Left ventricle myocardium superior (tissue), 1 donor: ENCODE results near the gene RNU6-8. TPM values are rescaled to one million over a fixed set of nuclear protein-coding genes. Genes with fewer than 3 reads are reported as not detected.

Experiments
- ATAC-seq: fragments of 200-7000 bp; cut with Tn5 transposase; one replicate; pipeline ENCODE4 v1.9.1; 2020; ENCODE audit warnings: mild to moderate bottlenecking, moderate library complexity
- DNase-seq: peaks from one replicate; pipeline ENCODE4 v3.0.0-alpha.2; 2020
- intact Hi-C: fragments of 100-400 bp; cut with micrococcal nuclease; formaldehyde crosslinking; loops from one replicate; pipeline ENCODE4 v1.11.0; 2022
- long read RNA-seq: library from polyadenylated mRNA; unstranded; transcript quantifications from one replicate; pipeline ENCODE4 v2.0.0, GENCODE V29; 2021
- total RNA-seq: library from RNA; stranded (reverse); fragmentation: NEBNext Ultra II Directional; extraction: Animal tissue kit (Norgen Biotek cat#: 25700); gene quantifications from one replicate; pipeline ENCODE4 v1.2.1, GENCODE V29; 2021
- donor health status: DM: no; HTN: yes; CAD: no; lungs with severe emphysema.

Gene RNU6-8
- total RNA-seq: not detected
- long read RNA-seq: 0 reads

DNA sequence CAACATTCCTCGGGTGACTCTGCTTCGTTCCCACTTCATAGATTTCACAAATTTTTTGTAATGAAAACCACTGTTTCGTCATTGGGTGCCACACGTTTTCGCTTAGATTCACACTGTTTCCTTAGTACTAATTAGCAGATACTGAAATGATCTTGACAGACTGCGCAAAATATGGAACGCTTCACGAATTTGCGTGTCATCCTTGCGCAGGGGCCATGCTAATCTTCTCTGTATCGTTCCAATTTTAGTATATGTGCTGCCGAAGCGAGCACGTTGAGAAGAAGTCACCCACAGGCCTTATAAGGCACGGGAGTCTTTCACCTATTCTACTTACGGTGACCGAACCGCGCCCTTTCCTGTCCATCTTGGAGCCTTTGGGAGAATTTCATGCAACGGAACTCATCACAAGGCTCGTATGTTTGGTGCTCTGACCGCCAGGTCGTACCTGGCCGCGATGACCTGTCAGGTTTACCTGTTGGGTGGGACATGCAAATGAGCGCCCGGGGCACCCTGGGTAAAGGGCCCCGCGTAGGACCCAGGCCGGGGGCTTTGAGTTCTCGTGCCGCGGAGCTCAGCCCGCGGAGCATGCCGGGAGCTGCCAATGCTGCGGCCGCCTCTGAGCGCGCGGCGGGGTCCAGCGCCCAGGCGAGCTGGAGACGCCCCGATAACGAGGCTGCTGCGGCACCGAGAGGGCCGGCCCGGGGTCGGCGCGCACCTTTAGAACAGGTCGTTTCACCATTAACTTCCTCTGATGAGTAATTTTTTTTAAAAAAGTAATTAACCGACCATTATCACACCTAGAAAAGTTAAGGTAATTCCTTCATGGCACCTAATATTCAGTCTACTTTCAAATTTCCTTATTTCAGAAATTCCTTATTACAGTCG lies at the start of gene RNU6-8:
RNU6-8 (minus strand) TSS at position 272 of the 885 bp plus-strand sequence.
- intact Hi-C loops: loop anchor here (10.0 kb wide), 1 partner anchor 118 kb away; no protein-coding TSS in a partner anchor
- ATAC-seq: peak; percentile 92
- peak; percentile 93 for DNase-seq

DNA sequence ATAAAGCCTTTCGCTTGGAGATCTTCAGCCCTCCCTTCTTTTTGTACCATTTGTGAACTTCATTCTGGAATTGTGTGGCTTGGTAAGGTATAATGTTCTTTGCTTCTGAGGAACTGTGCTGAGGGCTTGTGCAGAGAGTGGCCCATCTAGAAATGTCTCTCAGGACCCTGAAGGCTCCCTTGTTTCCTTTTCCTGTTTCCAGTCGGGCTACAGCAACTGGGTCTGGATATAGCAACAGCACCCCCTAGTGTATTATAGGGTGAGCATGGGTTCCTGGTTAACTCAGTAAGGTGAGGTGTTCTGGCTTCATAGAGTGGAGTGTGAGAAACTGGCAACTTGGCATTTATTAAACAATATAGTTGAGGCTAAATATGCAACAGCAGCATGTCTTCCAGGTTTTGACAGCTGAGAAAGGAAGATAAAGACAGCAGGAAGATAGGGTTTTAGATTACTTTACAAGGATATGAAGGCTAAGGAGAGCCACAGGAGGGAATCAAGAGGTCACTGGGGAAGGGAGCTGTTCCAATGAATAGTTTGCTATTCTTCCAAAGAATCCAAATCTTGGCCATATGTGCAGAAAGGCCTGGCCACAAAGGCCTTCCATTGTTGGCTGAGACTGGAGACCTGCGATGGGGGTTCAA lies 49.1 kb upstream of the RNU6-8 start:
- DNase-seq (no peak), ATAC-seq (peak; percentile 82)
- intact Hi-C loops: loop anchor here (5.0 to 10.0 kb wide), 4 partner anchors 180 to 740 kb away; no protein-coding TSS in a partner anchor

DNA sequence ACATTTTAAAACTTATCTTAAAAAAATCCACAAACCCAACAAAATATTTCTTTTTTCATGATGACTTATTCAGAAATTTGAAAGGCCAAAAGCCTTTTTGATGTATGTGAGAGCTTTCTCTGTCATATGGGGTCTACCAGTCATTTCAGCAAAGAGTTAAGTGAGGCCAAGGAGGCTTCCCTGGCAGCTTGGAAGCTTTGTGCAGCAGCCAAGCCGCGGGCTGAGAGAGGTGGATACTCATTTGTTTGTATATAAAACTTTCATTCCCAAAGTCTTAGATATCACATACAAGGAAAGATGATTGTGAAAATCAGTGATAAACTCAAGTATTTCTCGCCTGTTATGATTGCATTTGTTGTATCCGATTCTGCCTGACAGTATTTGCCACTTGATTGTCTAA lies 48.5 kb upstream of the RNU6-8 start:
- no peak for ATAC-seq
- no peak for DNase-seq
- intact Hi-C loops: loop anchor here (5.0 to 10.0 kb wide), 4 partner anchors 179 to 739 kb away; no protein-coding TSS in a partner anchor

DNA sequence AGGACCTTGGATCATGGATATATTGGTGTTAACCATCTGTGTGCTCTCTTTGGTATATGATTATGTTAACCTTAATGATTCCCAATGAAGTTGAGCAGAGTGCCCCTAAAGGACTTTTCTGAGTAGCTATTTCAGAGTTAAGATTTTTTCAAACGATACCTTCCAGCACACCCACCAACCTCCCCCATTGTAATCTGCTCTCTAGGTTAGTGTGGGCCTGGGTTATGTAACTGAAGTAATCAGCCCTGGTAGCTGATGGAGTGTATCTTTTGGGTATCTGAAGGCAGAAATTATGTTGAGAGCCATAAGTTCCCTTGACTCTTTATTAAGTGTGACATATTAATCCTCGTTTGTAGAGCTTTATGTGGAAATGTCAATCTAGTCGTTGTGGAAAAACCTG lies 47.6 kb upstream of the RNU6-8 start:
- intact Hi-C loops: loop anchor here (5.0 to 10.0 kb wide), 4 partner anchors 178 to 738 kb away; no protein-coding TSS in a partner anchor
- ATAC-seq (no peak), DNase-seq (no peak)

DNA sequence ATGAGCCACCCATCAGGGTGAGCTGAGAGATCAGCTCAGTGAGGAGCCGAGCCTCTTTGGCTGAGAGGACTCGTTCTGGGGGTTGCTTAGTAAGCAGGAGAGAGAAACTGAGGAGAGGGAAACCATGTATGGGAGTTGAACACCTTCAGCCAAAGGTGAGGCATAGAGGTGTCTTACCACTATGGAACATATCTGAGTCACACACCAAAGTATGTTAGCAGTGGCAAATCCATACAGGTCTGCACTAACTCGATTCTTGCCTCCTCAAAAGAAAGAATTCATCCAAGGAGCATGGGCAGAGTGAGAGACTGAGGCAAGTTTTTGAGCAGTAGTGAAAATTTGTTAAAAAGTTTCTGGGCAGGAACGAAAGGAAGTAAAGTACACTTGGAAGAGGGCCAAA lies 46.7 kb upstream of the RNU6-8 start:
- DNase-seq (no peak), ATAC-seq (no peak)
- intact Hi-C loops: loop anchor here (5.0 to 10.0 kb wide), 4 partner anchors 177 to 737 kb away; no protein-coding TSS in a partner anchor

DNA sequence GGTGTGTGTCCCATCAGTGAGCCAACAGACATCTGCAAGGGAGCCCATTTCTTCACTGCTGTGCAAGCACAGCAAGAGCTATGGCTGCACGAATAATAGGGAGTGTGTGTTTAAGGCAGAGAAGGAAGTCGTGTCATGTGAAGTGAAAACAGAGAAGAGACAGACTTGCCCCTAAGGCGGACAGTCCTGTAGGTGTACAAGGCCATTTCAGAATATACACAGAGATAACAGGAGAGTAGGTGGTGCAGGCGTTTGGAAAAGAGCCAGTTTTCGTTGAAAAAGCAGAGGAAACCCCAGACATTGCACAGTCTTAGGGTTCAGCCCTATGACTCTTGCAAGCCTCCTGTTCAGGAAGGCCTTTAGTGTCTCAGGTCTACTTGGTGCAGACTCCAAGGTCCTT lies 46.3 kb upstream of the RNU6-8 start:
- ATAC-seq (no peak), DNase-seq (no peak)
- intact Hi-C loops: no loop called here

DNA sequence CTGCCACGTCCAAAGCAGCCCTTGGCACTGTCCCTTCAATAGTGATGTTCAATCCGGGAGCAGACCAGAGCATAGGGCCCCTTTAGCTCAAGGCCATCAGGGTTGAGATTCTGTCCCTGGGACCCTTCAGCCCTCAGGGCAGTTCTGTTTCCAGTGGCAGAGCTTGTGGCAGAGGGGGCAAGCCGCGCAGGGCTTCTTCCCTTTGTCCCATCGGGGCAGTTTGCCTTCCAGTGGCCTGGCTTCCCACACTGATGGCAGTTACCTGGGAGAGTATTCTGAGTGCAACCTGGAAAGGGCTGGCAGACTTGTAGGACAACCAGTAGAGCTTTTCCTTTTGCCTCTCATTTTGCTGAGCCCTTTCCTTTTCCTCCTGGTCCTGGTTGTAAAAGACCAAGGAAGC lies 43.7 kb upstream of the RNU6-8 start:
- DNase-seq (no peak), ATAC-seq (no peak)
- intact Hi-C loops: no loop called here

DNA sequence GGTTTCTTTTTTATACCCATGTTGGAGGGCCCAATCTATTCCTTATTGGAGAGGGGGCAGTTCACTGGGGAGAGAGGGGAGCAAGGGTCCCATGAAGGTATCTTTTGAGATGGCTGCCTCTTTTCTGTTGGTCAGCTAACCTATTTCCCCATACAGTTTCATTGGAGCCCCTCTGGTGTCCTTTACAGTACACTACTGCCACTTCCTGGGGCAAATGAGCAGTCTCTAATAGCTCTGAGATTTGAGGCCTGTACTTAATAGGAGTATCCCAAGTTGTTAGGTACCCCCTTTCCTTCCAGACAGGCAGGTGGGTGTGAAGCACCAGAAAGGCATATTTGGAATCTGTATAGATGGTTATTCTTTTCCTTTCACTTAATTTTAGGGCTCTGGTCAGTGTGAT lies 41.3 kb upstream of the RNU6-8 start:
- ATAC-seq: peak; percentile 55
- intact Hi-C loops: no loop called here

DNA sequence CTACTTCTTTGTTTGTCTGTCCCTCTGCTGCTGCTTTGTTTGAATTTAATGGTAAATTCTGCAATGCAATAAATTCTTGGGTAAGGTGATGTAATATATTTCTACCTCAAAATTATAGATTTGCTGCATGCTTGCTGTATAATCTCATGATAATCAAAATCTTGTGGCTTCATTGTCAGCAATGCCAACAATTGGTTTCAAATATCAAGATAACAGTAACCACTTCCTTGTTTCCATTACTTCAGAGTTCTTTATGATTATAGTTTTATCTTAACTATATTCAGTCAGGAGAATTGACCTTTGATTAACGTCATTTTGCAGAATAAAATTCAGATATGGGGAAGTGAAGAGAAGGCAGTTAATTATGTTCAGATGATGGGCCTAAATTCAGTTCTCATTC lies 30.2 kb upstream of the RNU6-8 start:
- no peak for DNase-seq
- intact Hi-C loops: no loop called here
- ATAC-seq: no peak

More for the DNA sequence above, 41.3 kb upstream of the RNU6-8 start:
- DNase-seq: no peak

DNA sequence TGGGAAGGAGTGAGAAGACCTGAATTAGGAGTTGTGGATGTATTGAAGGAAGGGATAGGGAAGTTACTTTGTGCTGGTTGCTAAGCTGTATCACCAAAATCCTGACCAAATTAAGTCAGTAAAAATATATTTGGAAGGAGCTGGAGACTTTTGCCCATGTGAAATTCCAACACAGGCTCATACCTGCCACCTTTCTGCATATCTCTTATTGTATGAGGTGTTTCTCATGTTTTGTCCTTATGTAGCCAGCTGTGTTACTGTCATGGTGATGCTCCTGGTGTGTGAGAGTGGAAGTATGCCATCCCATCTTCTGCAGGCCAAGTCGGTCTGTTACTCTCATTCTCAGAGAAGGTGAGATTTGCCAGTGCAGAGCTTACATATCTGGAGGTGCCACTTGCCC lies 29.4 kb upstream of the RNU6-8 start:
- intact Hi-C loops: no loop called here
- ATAC-seq (no peak), DNase-seq (no peak)

DNA sequence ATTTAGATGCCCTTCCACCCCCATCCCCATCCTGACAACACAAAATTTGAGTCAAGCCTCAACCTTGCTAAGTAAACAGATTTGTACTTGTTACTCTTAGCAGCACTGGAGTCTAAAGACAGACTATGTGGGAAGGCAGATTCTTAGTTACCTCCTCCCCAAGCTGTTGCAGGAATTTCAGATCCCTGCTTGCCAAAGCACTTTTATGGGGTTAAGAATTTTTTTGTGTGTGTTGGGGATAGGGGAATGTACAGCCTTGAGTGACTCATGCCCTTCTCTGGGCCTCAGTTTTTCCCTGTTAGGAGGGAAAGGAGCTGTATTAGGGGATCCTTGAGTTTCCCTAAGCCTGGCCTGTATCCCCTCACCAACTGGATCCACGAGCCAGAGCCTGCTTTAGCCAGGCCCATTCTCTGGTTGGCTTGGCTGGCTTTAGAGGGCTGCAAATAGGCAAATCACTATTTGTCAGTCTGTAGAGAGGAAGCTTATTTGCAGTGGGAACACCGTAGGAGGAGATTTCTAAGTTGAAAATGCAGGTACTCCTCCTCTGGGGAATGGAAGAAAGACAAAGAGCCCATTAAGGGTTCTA lies 27.7 kb upstream of the RNU6-8 start:
- intact Hi-C loops: no loop called here
- no peak for DNase-seq

DNA sequence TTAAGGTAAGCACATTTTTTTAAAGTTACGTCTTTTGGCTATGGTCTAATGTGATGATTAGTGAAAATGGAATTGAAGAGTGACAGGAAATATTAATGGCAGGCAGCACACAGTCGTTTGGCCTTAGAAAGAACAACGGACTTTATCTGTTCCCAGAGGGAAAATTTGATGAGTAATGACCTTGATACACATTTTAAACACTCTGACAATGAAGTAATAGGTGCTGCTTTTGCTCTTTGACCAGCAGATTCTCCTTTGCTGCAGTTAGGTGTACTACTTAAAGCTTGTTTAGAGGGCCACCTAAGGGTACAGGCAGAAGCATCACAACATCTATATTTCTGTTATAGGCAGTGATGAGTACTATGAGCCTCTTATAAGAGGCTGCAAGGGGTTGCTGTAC lies 27.1 kb upstream of the RNU6-8 start:
- intact Hi-C loops: no loop called here
- ATAC-seq (peak; percentile 79), DNase-seq (no peak)

More for the DNA sequence above, 27.7 kb upstream of the RNU6-8 start:
- ATAC-seq: peak; percentile 54

DNA sequence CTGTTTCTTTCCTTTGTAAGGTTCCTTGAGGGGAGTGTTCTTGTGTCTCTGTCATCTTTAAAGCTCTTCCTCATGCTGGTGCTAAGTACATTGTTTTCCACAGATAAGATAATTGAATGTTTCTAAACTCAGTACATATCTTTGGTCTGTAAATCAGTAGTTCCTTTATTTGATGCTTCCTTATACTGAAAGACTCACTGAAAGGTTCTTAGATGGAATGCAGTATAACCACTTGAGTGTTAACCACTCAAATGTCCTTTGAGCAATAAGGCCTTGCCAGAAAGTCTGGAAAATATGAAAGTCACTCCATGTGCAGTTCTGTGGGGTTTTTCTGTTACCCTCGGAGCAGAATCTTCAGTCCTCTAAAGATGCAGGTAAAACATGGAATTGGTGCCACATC lies 23.0 kb upstream of the RNU6-8 start:
- DNase-seq (no peak), ATAC-seq (no peak)

DNA sequence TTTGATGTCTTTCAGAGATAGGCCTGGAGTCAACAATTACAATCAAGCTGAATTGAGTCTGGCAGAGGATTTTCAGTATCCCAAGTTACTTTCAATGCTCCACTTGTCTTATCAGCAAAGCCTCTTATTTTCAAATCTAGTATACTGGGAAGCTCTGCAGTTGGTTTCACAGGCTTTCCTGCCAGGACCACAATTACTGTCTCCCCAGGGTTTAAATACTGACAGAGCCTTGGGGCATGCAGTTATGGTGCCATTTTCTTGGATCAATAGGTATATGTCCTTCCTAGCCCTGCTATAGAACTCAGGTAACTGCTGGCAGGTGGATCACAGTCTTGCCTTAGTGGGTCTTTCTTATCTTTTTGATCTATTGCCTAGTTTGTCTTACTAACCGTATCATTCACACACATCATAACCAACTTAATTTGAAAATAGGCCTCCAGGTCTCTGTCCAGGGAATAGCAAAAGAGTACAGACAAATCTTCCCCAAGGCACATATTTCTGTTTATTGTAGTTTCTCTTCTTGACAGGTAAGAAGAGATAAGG lies 22.4 kb upstream of the RNU6-8 start:
- peak; percentile 11 for ATAC-seq
- intact Hi-C loops: no loop called here
- no peak for DNase-seq

More for the DNA sequence above, 23.0 kb upstream of the RNU6-8 start:
- intact Hi-C loops: no loop called here

DNA sequence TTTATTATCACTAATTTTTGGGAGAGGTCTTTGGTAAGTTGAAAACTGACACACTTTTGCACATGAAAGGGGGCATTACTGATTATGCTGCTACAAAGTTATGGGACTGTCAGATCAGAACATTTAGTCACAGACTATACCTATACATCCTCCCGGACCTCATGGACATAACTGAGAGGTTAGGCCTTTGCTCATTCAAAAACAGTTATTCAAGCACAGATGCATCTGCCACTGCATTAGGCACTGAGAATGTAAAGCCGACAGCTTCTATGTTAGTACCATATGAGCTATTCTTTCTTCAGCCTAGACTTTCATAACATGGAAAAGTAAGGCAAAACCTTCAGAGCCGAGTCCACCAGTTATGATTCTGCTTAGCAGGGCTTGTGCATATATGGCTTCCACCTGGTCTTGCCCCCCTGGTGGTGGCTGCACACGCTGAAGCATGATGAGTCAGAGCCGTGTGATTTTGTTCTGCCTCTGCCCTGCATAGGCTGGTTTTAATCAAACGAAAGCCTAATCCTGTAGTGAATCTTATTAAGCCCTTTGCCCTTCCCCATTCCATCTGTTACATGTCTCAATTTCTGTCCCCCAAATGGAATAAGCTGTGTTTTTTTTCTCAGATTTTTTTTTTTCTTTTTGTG lies 21.8 kb upstream of the RNU6-8 start:
- intact Hi-C loops: no loop called here
- peak; percentile 86 for ATAC-seq
- peak; percentile 46 for DNase-seq

DNA sequence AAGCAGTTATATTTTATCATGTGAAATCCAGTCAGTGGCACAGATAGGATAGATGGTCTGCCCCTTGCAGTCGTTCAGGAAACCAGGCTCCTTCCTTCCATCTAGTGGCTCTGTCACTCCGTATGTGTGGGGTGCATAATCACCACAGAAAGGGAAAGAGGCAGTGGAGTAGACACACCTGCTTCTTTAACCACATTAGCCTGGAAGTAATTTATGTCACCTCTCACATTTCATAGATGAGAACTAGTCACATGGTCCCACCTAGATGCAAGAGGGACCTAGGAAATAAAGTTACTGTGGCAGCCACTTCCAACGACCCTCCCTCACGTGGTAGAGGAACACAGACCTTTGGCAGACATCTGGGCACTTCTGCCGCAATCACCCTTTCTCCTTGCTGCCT lies 14.2 kb upstream of the RNU6-8 start:
- DNase-seq (no peak), ATAC-seq (no peak)
- intact Hi-C loops: no loop called here

DNA sequence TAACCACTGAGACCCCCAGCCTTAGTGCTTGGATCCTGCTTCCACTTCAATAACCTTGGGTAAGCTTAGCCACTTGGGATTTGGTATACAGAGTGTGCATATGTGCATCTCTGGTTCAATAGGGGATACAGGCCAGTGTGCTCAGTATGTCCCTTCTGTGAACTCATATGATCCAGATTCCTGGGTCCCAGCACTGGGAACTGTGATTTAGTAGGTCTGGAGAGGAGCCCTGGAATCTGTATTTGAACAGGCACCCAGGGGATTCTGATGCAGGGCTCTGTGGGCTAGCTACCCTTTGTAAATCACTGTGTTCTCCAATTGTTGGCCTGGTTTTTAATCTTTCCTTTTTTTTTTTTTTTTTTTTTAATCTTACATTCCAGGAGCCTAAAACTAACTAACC lies 9.8 kb upstream of the RNU6-8 start:
- intact Hi-C loops: no loop called here
- no peak for DNase-seq
- no peak for ATAC-seq

DNA sequence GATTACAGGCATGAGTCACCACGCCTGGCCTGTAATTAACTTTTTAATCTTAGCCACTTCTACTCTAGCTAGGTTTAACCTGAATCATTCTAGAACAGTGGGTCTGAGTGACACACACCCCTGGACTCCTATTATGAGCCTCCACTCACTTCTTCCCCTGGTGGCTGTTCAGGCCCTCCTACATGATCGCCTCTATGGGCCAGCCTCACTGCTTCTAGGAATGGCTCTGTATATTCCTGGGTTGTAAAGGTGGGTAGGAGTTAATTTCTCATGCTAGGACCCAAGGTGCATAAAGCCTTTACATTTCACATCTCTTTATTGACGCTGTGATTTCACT lies 8.0 kb upstream of the RNU6-8 start:
- ATAC-seq: no peak
- no peak for DNase-seq
- intact Hi-C loops: no loop called here

DNA sequence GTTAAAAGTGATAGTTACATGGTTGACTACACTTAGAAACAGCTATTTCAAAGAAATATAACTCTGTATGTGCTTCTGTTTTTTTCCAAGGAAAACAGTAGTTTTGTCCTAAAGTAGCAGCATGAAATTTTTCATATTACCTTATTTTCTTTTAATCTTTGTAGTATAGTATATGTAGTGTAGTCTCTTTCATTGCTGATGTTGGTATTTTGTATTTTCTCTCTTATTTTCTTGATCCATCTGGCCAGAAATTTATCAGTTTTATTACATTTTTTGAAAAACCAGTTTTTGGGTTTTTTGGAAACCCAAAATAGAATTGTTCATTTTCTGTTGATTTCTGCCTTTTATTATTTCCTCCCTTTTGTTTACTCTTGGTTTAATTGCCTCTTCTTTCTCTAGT lies 6.4 kb upstream of the RNU6-8 start:
- ATAC-seq (no peak), DNase-seq (no peak)
- intact Hi-C loops: loop anchor here (10.0 kb wide), 1 partner anchor 125 kb away; no protein-coding TSS in a partner anchor
